HepG2 (cell line): ENCODE data around the gene ATP8B1. TPM values are rescaled to one million over a fixed set of nuclear protein-coding genes. Genes with fewer than 3 reads are reported as not detected.

Source experiments
- MXD4 ChIP-seq: IDR thresholded peaks from 2 replicates; pipeline ENCODE4 v1.6.1; 2016; ENCODE audit warnings: mild to moderate bottlenecking, missing biosample characterization, missing genetic modification reagents
- NFKBIZ ChIP-seq: IDR thresholded peaks from 2 replicates; pipeline ENCODE4 v1.6.1; 2018; ENCODE audit warnings: missing genetic modification reagents, missing compliant biosample characterization
- PHF20 ChIP-seq: sonication (generic); formaldehyde crosslinking; IDR thresholded peaks from 2 replicates; pipeline ENCODE4 v1.5.0; 2020; ENCODE audit warnings: mild to moderate bottlenecking, missing genetic modification reagents
- POLR2A ChIP-seq, 2 experiments: IDR thresholded peaks; 2 replicates each; pipeline ENCODE4 v1.6.1; 2011; ENCODE audit warnings: low read depth in 2 of 2, low read length in 2 of 2, mild to moderate bottlenecking in 1 of 2, moderate library complexity in 1 of 2; ENCODE audit not compliant: insufficient read depth in 1 of 2
- RCOR2 ChIP-seq: IDR thresholded peaks from 2 replicates; pipeline ENCODE4 v1.6.1; 2016; ENCODE audit warnings: missing biosample characterization, missing genetic modification reagents
- SNAPC2 ChIP-seq: sonication (generic); formaldehyde crosslinking; IDR thresholded peaks from 2 replicates; pipeline ENCODE4 v1.8.1; 2022; ENCODE audit warnings: mild to moderate bottlenecking, missing genetic modification reagents
- SOX6 ChIP-seq, 2 experiments: fragments of 450-650 bp in 1 of 2; sonication (generic) in 1 of 2; formaldehyde crosslinking in 1 of 2; IDR thresholded peaks; 2 replicates each; pipeline versions ENCODE4 v1.4.0 to v1.6.1; 2017 to 2020; ENCODE audit warnings: antibody characterized with exemption in 1 of 2, mild to moderate bottlenecking in 1 of 2, missing genetic modification reagents in 1 of 2
- SRSF1 ChIP-seq: fragments of 200-400 bp; formaldehyde crosslinking; optimal IDR thresholded peaks from 2 replicates; pipeline ENCODE3; 2017; ENCODE audit warnings: mild to moderate bottlenecking, low read depth, low read length, moderate library complexity
- TAF1 ChIP-seq: sonication (generic); formaldehyde crosslinking; IDR thresholded peaks from 2 replicates; pipeline ENCODE4 v1.4.0; 2020; ENCODE audit warnings: missing genetic modification reagents
- ZNF296 ChIP-seq: sonication (generic); formaldehyde crosslinking; conservative IDR thresholded peaks from 2 replicates; pipeline ENCODE4 v1.5.0; 2020; ENCODE audit warnings: mild to moderate bottlenecking, missing genetic modification reagents
- ZNF30 ChIP-seq: sonication (generic); formaldehyde crosslinking; IDR thresholded peaks from 2 replicates; pipeline ENCODE4 v1.5.0; 2020; ENCODE audit warnings: mild to moderate bottlenecking, missing genetic modification reagents
- ZNF326 ChIP-seq: sonication (generic); formaldehyde crosslinking; IDR thresholded peaks from 2 replicates; pipeline ENCODE4 v1.4.0; 2020; ENCODE audit warnings: missing genetic modification reagents, borderline replicate concordance
- ZNF333 ChIP-seq: sonication (generic); formaldehyde crosslinking; IDR thresholded peaks from 2 replicates; pipeline ENCODE4 v1.4.0; 2020; ENCODE audit warnings: mild to moderate bottlenecking, missing genetic modification reagents, borderline replicate concordance
- ZNF549 ChIP-seq: sonication (generic); formaldehyde crosslinking; IDR thresholded peaks from 2 replicates; pipeline ENCODE4 v1.5.0; 2020; ENCODE audit warnings: missing genetic modification reagents
- ZNF558 ChIP-seq: sonication (generic); formaldehyde crosslinking; IDR thresholded peaks from 2 replicates; pipeline ENCODE4 v1.9.0; 2022; ENCODE audit warnings: mild to moderate bottlenecking, missing genetic modification reagents, borderline replicate concordance
- ZNF674 ChIP-seq: sonication (generic); formaldehyde crosslinking; IDR thresholded peaks from 2 replicates; pipeline ENCODE4 v1.5.0; 2020; ENCODE audit warnings: low read depth, mild to moderate bottlenecking, missing genetic modification reagents
- polyA plus RNA-seq, 8 experiments: library from polyadenylated mRNA; depleted of rRNA in 3 of 8; stranded (reverse) in 7 of 8; unstranded in 1 of 8; fragments of >200 nt; fragmentation: Illumina TruSeq in 4 of 8; extraction: Trizol in 4 of 8; gene quantifications; 2 replicates each; pipeline versions ENCODE4 v1.2.1 to v1.2.3, GENCODE V29; 2011 to 2016; ENCODE audit warnings: low read depth in 4 of 8, missing spikeins in 1 of 8, mixed read lengths in 1 of 8; ENCODE audit not compliant: insufficient read depth in 1 of 8
- total RNA-seq, 5 experiments: library from RNA; depleted of rRNA; stranded (reverse); fragments of >200 nt; fragmentation: Illumina TruSeq; extraction: Trizol; gene quantifications; 2 replicates each; pipeline ENCODE4 v1.2.3, GENCODE V29; 2016; ENCODE audit warnings: low read depth in 1 of 5
- TF ChIP-seq, protein P1 (sequence below): sonication (generic); formaldehyde crosslinking; IDR thresholded peaks from 2 replicates; pipeline ENCODE4 v1.8.0; 2023; ENCODE audit warnings: mild to moderate bottlenecking, missing genetic modification reagents
- TF ChIP-seq, protein P2 (sequence below): sonication (generic); formaldehyde crosslinking; IDR thresholded peaks from 2 replicates; pipeline ENCODE4 v1.5.0; 2020; ENCODE audit warnings: missing genetic modification reagents, mild to moderate bottlenecking, borderline replicate concordance
- TF ChIP-seq, protein P3 (sequence below): IDR thresholded peaks from 2 replicates; pipeline ENCODE4 v1.6.1; 2016; ENCODE audit warnings: missing biosample characterization, missing genetic modification reagents, low read depth
- TF ChIP-seq, protein P4 (sequence below): sonication (generic); formaldehyde crosslinking; conservative IDR thresholded peaks from 2 replicates; pipeline ENCODE4 v1.4.0; 2020; ENCODE audit warnings: missing genetic modification reagents
- TF ChIP-seq, protein P5 (sequence below), 2 experiments: sonication (generic) in 1 of 2; formaldehyde crosslinking in 1 of 2; IDR thresholded peaks; 2 replicates each; pipeline versions ENCODE4 v1.5.1 to v1.6.1; 2011 to 2020; ENCODE audit warnings: borderline replicate concordance in 1 of 2, low read depth in 1 of 2, low read length in 1 of 2, mild to moderate bottlenecking in 1 of 2, missing genetic modification reagents in 1 of 2, moderate library complexity in 1 of 2

Gene ATP8B1
- total and polyA plus RNA-seq, 2 of the 13 experiments (the other 11 are each of a cell fraction or from before 2014, with no cell fraction given), result 2.8 to 4.0 TPM

DNA sequence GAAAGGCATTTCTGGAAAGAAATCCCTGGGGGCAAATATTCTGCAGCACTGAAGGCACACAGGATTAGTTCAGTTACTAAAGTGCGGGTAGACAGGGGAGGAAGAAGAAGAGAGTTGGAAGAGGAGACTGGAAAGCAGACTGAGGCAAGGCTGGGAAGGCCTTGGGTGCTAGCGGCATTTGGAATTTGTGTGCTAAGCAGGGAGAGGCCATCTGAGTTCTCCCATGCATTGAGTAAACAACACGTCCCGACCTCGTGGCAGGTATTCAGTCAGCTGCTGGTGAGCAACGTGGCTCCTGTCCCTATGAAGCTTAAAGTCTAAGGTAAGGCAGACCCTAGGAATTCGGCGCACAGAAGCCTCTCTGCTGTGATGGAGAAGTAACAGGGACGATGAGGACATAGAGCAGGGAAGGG, 30.7 kb downstream of the ATP8B1 start (continued):
- TF ChIP-seq SRSF1 (no peak), ZNF674 (no peak), TAF1 (no peak; the same call in 1 of the 2 replicates), ZNF326 (no peak), POLR2A (IDR thresholded peaks at IDR 0.05; ENCODE audit: insufficient read depth in 1 of 2, low read depth in 2 of 2, low read length in 2 of 2) (0 out of 4 replicates have a peak, but pooled peaks of 1 of the 2 experiments have one; percentile 31), MXD4 (CRISPR knock-in tag) (peak; percentile 90), PHF20 (CRISPR knock-in tag) (no peak), RCOR2 (CRISPR knock-in tag) (no peak), SNAPC2 (CRISPR knock-in tag) (no peak), ZNF296 (CRISPR knock-in tag) (no peak), NFKBIZ (peak; percentile 86; the same call in 1 of the 2 replicates), SOX6 (IDR thresholded peaks at IDR 0.05) (no peak), SOX6 (CRISPR knock-in tag; IDR thresholded peaks at IDR 0.05) (peak; percentile 80), ZNF549 (CRISPR knock-in tag) (no peak), ZNF558 (CRISPR knock-in tag) (no peak), ZNF30 (0 out of 2 replicates have a peak, but pooled peaks have one; percentile 58), ZNF333 (CRISPR knock-in tag) (no peak)
- TF ChIP-seq, protein P1, sequence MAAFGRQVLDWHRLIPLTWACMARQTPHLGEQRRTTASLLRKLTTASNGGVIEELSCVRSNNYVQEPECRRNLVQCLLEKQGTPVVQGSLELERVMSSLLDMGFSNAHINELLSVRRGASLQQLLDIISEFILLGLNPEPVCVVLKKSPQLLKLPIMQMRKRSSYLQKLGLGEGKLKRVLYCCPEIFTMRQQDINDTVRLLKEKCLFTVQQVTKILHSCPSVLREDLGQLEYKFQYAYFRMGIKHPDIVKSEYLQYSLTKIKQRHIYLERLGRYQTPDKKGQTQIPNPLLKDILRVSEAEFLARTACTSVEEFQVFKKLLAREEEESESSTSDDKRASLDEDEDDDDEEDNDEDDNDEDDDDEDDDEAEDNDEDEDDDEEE, result 0 out of 2 replicates have a peak, but pooled peaks have one; percentile 62
- TF ChIP-seq, protein P2, sequence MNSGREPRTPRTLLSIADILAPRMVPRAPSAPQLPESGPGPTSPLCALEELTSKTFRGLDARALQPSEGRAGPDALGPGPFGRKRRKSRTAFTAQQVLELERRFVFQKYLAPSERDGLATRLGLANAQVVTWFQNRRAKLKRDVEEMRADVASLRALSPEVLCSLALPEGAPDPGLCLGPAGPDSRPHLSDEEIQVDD, result no peak
- TF ChIP-seq, protein P3, sequence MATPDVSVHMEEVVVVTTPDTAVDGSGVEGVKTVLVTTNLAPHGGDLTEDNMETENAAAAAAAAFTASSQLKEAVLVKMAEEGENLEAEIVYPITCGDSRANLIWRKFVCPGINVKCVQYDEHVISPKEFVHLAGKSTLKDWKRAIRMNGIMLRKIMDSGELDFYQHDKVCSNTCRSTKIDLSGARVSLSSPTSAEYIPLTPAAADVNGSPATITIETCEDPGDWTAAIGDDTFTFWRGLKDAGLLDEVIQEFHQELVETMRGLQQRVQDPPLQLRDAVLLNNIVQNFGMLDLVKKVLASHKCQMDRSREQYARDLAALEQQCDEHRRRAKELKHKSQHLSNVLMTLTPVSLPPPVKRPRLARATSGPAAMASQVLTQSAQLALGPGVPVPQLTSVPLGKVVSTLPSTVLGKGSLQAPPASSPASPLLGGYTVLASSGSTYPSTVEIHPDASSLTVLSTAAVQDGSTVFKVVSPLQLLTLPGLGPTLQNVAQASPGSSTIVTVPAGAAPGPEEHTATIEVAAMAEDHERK (CRISPR knock-in tag), result no peak
- TF ChIP-seq, protein P4, sequence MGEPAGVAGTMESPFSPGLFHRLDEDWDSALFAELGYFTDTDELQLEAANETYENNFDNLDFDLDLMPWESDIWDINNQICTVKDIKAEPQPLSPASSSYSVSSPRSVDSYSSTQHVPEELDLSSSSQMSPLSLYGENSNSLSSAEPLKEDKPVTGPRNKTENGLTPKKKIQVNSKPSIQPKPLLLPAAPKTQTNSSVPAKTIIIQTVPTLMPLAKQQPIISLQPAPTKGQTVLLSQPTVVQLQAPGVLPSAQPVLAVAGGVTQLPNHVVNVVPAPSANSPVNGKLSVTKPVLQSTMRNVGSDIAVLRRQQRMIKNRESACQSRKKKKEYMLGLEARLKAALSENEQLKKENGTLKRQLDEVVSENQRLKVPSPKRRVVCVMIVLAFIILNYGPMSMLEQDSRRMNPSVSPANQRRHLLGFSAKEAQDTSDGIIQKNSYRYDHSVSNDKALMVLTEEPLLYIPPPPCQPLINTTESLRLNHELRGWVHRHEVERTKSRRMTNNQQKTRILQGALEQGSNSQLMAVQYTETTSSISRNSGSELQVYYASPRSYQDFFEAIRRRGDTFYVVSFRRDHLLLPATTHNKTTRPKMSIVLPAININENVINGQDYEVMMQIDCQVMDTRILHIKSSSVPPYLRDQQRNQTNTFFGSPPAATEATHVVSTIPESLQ, result no peak
- TF ChIP-seq, protein P5, sequence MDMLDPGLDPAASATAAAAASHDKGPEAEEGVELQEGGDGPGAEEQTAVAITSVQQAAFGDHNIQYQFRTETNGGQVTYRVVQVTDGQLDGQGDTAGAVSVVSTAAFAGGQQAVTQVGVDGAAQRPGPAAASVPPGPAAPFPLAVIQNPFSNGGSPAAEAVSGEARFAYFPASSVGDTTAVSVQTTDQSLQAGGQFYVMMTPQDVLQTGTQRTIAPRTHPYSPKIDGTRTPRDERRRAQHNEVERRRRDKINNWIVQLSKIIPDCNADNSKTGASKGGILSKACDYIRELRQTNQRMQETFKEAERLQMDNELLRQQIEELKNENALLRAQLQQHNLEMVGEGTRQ (IDR thresholded peaks at IDR 0.05; ENCODE audit: low read depth, low read length), result no peak
- TF ChIP-seq, protein P5 (CRISPR knock-in tag; IDR thresholded peaks at IDR 0.05; ENCODE audit: borderline replicate concordance), result no peak
